Mesenchymal stem cell (in vitro differentiated cells and primary cell): ENCODE data around the gene MARCOL.

ENCODE experiments used
- DNase-seq: peaks from one replicate; pipeline ENCODE4 v3.0.0-alpha.2; 2013
- H2AFZ ChIP-seq: one replicate; pipeline ENCODE4 v1.6.1; 2013; ENCODE audit warnings: low read depth, mild to moderate bottlenecking, control low read depth, inconsistent platforms, low read length, moderate library complexity
- H2AK5ac ChIP-seq: 2 replicates; pipeline ENCODE4 v1.6.1; 2013; ENCODE audit warnings: low read length, moderate library complexity, mild to moderate bottlenecking, inconsistent platforms; ENCODE audit not compliant: severe bottlenecking
- H2BK120ac ChIP-seq: one replicate; pipeline ENCODE4 v1.6.1; 2013; ENCODE audit warnings: low read depth, mild to moderate bottlenecking, inconsistent platforms, low read length, moderate library complexity
- H2BK12ac ChIP-seq, 2 experiments: one replicate each; pipeline ENCODE4 v1.6.1; 2013; ENCODE audit warnings: inconsistent platforms in 2 of 2, low read length in 2 of 2, mild to moderate bottlenecking in 2 of 2, moderate library complexity in 2 of 2, control low read depth in 1 of 2
- H2BK15ac ChIP-seq: one replicate; pipeline ENCODE4 v1.6.1; 2013; ENCODE audit warnings: mild to moderate bottlenecking, low read depth, inconsistent platforms; ENCODE audit not compliant: poor library complexity, severe bottlenecking
- H2BK5ac ChIP-seq: 2 replicates; pipeline ENCODE4 v1.6.1; 2013; ENCODE audit warnings: low read depth, mild to moderate bottlenecking, low read length, control low read depth, inconsistent platforms; ENCODE audit not compliant: poor library complexity, severe bottlenecking
- H3K14ac ChIP-seq, 2 experiments: one replicate each; pipeline ENCODE4 v1.6.1; 2013; ENCODE audit warnings: inconsistent platforms in 2 of 2, low read length in 2 of 2, control low read depth in 1 of 2, mild to moderate bottlenecking in 1 of 2, moderate library complexity in 1 of 2
- H3K18ac ChIP-seq, 2 experiments: one replicate each; pipeline ENCODE4 v1.6.1; 2013; ENCODE audit warnings: inconsistent platforms in 2 of 2, low read length in 2 of 2, control low read depth in 1 of 2, low read depth in 1 of 2, mild to moderate bottlenecking in 1 of 2
- H3K23ac ChIP-seq, 2 experiments: one replicate each; pipeline ENCODE4 v1.6.1; 2013; ENCODE audit warnings: inconsistent platforms in 2 of 2, low read length in 2 of 2, mild to moderate bottlenecking in 2 of 2, moderate library complexity in 2 of 2, control low read depth in 1 of 2
- H3K27ac ChIP-seq: 2 replicates; pipeline ENCODE4 v1.5.1; 2013; ENCODE audit warnings: mild to moderate bottlenecking, moderate library complexity, low read length, control low read depth, inconsistent platforms; ENCODE audit not compliant: poor library complexity, severe bottlenecking
- H3K27me3 ChIP-seq, 2 experiments: 2 replicates each; pipeline versions ENCODE4 v1.6.1 to v1.7.0; 2013; ENCODE audit warnings: low read length in 2 of 2, mild to moderate bottlenecking in 2 of 2, moderate library complexity in 2 of 2, control low read depth in 1 of 2, inconsistent platforms in 1 of 2; ENCODE audit not compliant: control insufficient read depth in 1 of 2, insufficient read depth in 1 of 2
- H3K36me3 ChIP-seq, 2 experiments: 2 replicates each; pipeline versions ENCODE4 v1.6.1 to v1.7.0; 2013; ENCODE audit warnings: low read length in 2 of 2, control low read depth in 1 of 2, inconsistent platforms in 1 of 2, low read depth in 1 of 2, mild to moderate bottlenecking in 1 of 2; ENCODE audit not compliant: insufficient read depth in 2 of 2, control insufficient read depth in 1 of 2
- H3K4ac ChIP-seq, 2 experiments: one replicate each; pipeline ENCODE4 v1.6.1; 2013; ENCODE audit warnings: inconsistent platforms in 2 of 2, low read length in 2 of 2, mild to moderate bottlenecking in 2 of 2, moderate library complexity in 2 of 2, control low read depth in 1 of 2, low read depth in 1 of 2
- H3K4me1 ChIP-seq: 2 replicates; pipeline ENCODE4 v1.6.1; 2013; ENCODE audit warnings: low read depth, low read length, control low read depth; ENCODE audit not compliant: control insufficient read depth, insufficient read depth
- H3K4me2 ChIP-seq: 2 replicates; pipeline ENCODE4 v1.6.1; 2013; ENCODE audit warnings: low read length, mild to moderate bottlenecking, inconsistent platforms; ENCODE audit not compliant: poor library complexity, severe bottlenecking
- H3K4me3 ChIP-seq, 2 experiments: 2 replicates each; pipeline versions ENCODE4 v1.5.1 to v1.7.0; 2013; ENCODE audit warnings: low read length in 2 of 2, mild to moderate bottlenecking in 2 of 2, control low read depth in 1 of 2, low read depth in 1 of 2; ENCODE audit not compliant: insufficient read depth in 1 of 2
- H3K79me1 ChIP-seq: replicated peaks from 2 replicates; pipeline ENCODE4 v1.6.1; 2013; ENCODE audit warnings: mild to moderate bottlenecking, control low read depth, low read length, inconsistent platforms; ENCODE audit not compliant: poor library complexity, severe bottlenecking
- H3K9ac ChIP-seq: 2 replicates; pipeline ENCODE4 v1.7.0; 2013; ENCODE audit warnings: mild to moderate bottlenecking, low read length, moderate library complexity
- H3K9me3 ChIP-seq: 2 replicates; pipeline ENCODE4 v1.7.0; 2013; ENCODE audit warnings: mild to moderate bottlenecking, low read length; ENCODE audit not compliant: control insufficient read depth
- H4K8ac ChIP-seq: one replicate; pipeline ENCODE4 v1.6.1; 2013; ENCODE audit warnings: inconsistent platforms, mild to moderate bottlenecking, low read length, moderate library complexity
- H4K91ac ChIP-seq: one replicate; pipeline ENCODE4 v1.6.1; 2013; ENCODE audit warnings: mild to moderate bottlenecking, low read length, inconsistent platforms
- WGBS: methylation state at CpG from one replicate; pipeline ENCODE4 v1.1.7; 2013; ENCODE audit warnings: mixed read lengths; 5-methylcytosine and 5-hydroxymethylcytosine counted together

Gene MARCOL

DNA sequence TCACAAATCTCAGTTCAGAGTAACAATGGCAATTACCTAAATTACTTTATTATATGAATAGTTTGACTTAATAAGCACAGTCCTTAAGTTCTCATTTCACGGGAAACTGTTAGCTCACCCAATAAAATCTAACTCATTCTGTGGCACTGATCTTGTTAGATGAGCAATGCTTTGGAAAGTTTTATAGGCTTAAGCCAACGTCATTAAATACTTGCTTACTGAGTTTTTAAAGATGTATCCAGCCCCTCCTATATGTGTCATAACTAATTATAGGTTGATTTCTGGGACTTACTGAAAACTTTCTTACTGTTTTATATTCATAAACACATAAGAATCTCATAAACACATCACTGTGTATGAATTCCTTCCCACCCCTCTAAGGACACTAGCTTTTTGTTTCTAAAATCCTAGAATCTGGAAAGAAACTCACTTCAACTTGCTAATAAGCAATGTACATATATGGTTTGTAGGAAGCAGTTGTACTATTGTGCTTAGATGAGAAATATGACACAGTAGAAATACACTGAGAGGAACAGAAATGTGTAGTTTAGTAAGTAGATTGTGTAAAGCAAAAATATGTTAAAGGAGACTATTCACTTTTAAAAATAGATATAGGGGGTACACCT lies 14.1 kb upstream of the MARCOL start:
- Histone ChIP-seq H3K4ac (no peak overlapping the region), H2BK5ac (no peak overlapping the region), H3K9me3 (no peaks in the 10 kb centered on the region), H3K14ac (no peak overlapping the region), H3K4me2 (no peak overlapping the region), H2BK12ac (no peak overlapping the region), H3K18ac (no peak overlapping the region), H3K36me3 (no peaks in the 10 kb centered on the region), H3K23ac (no peak overlapping the region), H2AK5ac (no peak overlapping the region), H4K91ac (no peak overlapping the region), H4K8ac (no peak overlapping the region), H3K27me3 (no peaks in the 10 kb centered on the region), H2BK120ac (no peak overlapping the region), H2BK15ac (no peak overlapping the region), H3K4me3 (no peak overlapping the region), H3K4me1 (no peaks in the 10 kb centered on the region), H2AFZ (no peak overlapping the region), H3K27ac (no peak overlapping the region), H3K79me1 (no peaks in the 10 kb centered on the region), H3K9ac (peak overlapping the region; percentile 55)
- no peak for DNase-seq
- no CpG with 5 or more reads among the region's 2 CpGs for WGBS

DNA sequence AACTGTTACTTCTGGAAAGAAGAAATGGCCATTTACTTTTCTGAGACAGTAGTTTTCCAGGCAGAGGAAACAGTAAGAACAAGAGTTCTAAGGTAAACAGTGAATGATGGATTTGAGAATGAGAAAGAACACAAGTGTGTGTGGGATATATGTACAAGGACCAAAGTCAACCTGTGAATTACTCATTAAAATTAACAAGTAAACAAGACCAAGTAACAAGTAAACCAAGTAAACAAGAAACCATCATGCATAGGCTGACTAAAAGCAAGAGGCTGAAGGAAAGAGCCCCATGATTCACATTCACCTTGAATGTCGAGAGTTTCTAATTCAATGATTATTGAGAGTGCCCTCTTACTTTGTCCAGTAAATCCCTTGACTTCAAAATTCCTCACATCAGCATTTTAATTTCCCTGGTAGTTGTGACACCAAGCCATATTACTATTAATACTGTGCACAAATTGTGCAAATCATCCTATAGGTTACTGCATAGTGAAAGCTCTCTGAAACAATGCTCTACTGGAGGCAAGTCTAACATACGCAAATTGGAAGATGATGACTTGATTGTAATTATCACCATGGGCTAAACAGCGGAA lies 9.8 kb upstream of the MARCOL start:
- 92% methylated on average over 3 of the region's 3 CpGs for WGBS
- Histone ChIP-seq H3K4me3 (no peak overlapping the region), H4K8ac (no peak overlapping the region)

DNA sequence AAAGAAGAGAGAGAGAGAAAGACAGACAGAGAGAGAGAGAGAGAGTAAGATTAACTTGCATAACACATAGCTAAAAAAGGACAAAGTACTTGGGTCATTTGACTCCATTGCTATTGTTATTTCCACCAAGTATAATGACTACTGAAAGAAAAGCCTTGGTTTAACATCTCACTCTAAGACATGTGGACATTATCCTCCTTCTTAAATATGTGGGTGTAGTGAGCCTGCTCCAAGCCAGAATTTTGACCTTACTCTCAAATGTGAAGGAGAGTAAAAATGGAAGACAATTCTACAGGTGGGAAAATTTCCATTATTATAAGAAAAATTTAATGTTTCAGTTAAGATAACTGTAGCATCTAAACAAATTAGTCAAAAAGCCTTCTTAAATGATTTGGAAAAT lies 8.5 kb upstream of the MARCOL start:
- H3K27ac ChIP-seq: no peak overlapping the region
- H2BK5ac ChIP-seq: no peak overlapping the region
- H2AFZ ChIP-seq: no peak overlapping the region
- no peak overlapping the region for H3K4me2 ChIP-seq
- H2AK5ac ChIP-seq: no peak overlapping the region
- no peaks in the 10 kb centered on the region for H3K9me3 ChIP-seq
- no peak overlapping the region for H3K4me3 ChIP-seq
- no peak overlapping the region for H2BK12ac ChIP-seq
- no peak overlapping the region for H3K9ac ChIP-seq
- DNase-seq: no peak
- no peak overlapping the region for H3K18ac ChIP-seq
- no peak overlapping the region for H4K8ac ChIP-seq
- no peak overlapping the region for H3K14ac ChIP-seq
- no peak overlapping the region for H2BK120ac ChIP-seq
- no peak overlapping the region for H3K4ac ChIP-seq
- no peaks in the 10 kb centered on the region for H3K79me1 ChIP-seq
- H3K36me3 ChIP-seq: no peaks in the 10 kb centered on the region
- no peak overlapping the region for H2BK15ac ChIP-seq
- H4K91ac ChIP-seq: no peak overlapping the region
- H3K27me3 ChIP-seq: no peaks in the 10 kb centered on the region
- H3K4me1 ChIP-seq: no peaks in the 10 kb centered on the region
- no peak overlapping the region for H3K23ac ChIP-seq

More for the DNA sequence above, 9.8 kb upstream of the MARCOL start:
- Histone ChIP-seq H3K4ac (no peak overlapping the region), H3K14ac (no peak overlapping the region), H2BK15ac (no peak overlapping the region), H3K27me3 (no peaks in the 10 kb centered on the region), H3K9ac (no peak overlapping the region), H3K79me1 (no peaks in the 10 kb centered on the region), H3K9me3 (no peaks in the 10 kb centered on the region), H3K36me3 (no peaks in the 10 kb centered on the region), H3K27ac (no peak overlapping the region), H3K18ac (no peak overlapping the region), H4K91ac (no peak overlapping the region), H2BK5ac (no peak overlapping the region), H3K4me2 (no peak overlapping the region), H3K4me1 (no peaks in the 10 kb centered on the region), H2AK5ac (no peak overlapping the region), H2BK12ac (no peak overlapping the region), H2AFZ (no peak overlapping the region), H2BK120ac (no peak overlapping the region), H3K23ac (no peak overlapping the region)
- DNase-seq: no peak

DNA sequence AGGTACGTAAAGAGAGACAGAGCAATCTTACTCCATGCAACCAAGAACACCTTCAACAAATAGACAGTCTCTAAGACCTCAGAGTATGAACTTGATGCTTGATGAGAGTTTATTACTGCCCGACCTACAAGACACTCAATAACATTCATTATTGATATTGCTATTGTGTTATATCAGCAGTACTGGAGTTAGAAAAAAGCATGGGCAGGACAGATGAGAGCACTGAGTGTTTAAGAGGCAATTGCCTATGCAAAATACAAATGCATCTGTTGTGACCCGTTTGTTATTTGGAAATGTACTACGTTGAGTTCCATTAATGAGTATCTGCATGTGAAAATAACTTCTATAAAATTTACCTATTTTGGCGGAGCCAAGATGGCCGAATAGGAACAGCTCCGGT lies 8.1 kb upstream of the MARCOL start:
- no peak overlapping the region for H3K4me3 ChIP-seq
- H2AFZ ChIP-seq: no peak overlapping the region
- H3K18ac ChIP-seq: no peak overlapping the region
- no peak overlapping the region for H2BK15ac ChIP-seq
- H2BK12ac ChIP-seq: no peak overlapping the region
- H3K14ac ChIP-seq: no peak overlapping the region
- no peaks in the 10 kb centered on the region for H3K27me3 ChIP-seq
- no peaks in the 10 kb centered on the region for H3K4me1 ChIP-seq
- H3K36me3 ChIP-seq: no peaks in the 10 kb centered on the region
- no peak overlapping the region for H2BK5ac ChIP-seq
- no peak overlapping the region for H3K4me2 ChIP-seq
- no peak overlapping the region for H3K27ac ChIP-seq
- H4K91ac ChIP-seq: no peak overlapping the region
- DNase-seq: no peak
- no peak overlapping the region for H2AK5ac ChIP-seq
- no peak overlapping the region for H3K23ac ChIP-seq
- no peaks in the 10 kb centered on the region for H3K79me1 ChIP-seq
- no peak overlapping the region for H2BK120ac ChIP-seq
- no peaks in the 10 kb centered on the region for H3K9me3 ChIP-seq
- WGBS: 82% methylated on average over 5 of the region's 7 CpGs
- H3K9ac ChIP-seq: no peak overlapping the region
- H3K4ac ChIP-seq: no peak overlapping the region
- no peak overlapping the region for H4K8ac ChIP-seq
